Stomach (tissue), 9 donors: Measurements from ENCODE around the gene DCT. TPM values are rescaled to one million over a fixed set of nuclear protein-coding genes. Genes with fewer than 3 reads are reported as not detected.

Source experiments
- DNase-seq, 2 donors: peaks; one replicate each; pipeline versions ENCODE4 v3.0.0 to v3.0.0-alpha.2; 2013 to 2019
- H3K27ac ChIP-seq, 5 donors: fragments of 200-600 bp in 4 of 5; sonication (generic) in 4 of 5; one replicate each; pipeline ENCODE4 v1.5.1; 2013 to 2019; ENCODE audit warnings: mild to moderate bottlenecking in 1 of 5, moderate library complexity in 1 of 5
- H3K27me3 ChIP-seq, 3 donors: fragments of 200-600 bp; sonication (generic); one replicate each; pipeline ENCODE4 v1.5.1; 2017 to 2019; ENCODE audit warnings: mixed run types in 1 of 3
- H3K36me3 ChIP-seq, 4 donors: fragments of 200-600 bp; sonication (generic); 1 replicate in 3 of 4; 2 replicates in 1 of 4; pipeline ENCODE4 v1.5.1; 2016 to 2019
- H3K4me1 ChIP-seq, 4 donors: fragments of 200-600 bp; sonication (generic); one replicate each; pipeline ENCODE4 v1.5.1; 2016 to 2019
- H3K4me3 ChIP-seq, 4 donors: fragments of 200-600 bp; sonication (generic) in 3 of 4; one replicate each; pipeline ENCODE4 v1.5.1; 2016 to 2019; ENCODE audit warnings: mild to moderate bottlenecking in 1 of 4
- H3K9me3 ChIP-seq, 4 donors: fragments of 200-600 bp; sonication (generic); one replicate each; pipeline ENCODE4 v1.5.1; 2016 to 2019
- EP300 ChIP-seq: sonication (generic); formaldehyde crosslinking; IDR thresholded peaks from one replicate; pipeline ENCODE4 v1.6.1; 2017; ENCODE audit warnings: antibody characterized with exemption
- POLR2A ChIP-seq, 4 donors: fragments of 450-650 bp; IDR thresholded peaks; one replicate each; pipeline ENCODE4 v1.6.1; 2016; ENCODE audit warnings: antibody characterized with exemption in 4 of 4, control low read depth in 2 of 4, mild to moderate bottlenecking in 1 of 4, moderate library complexity in 1 of 4
- POLR2AphosphoS5 ChIP-seq, 3 donors: sonication (generic); formaldehyde crosslinking; IDR thresholded peaks; one replicate each; pipeline ENCODE4 v1.6.1; 2016; ENCODE audit warnings: antibody characterized with exemption in 3 of 3
- WGBS, 5 donors: extraction: QIAGEN DNeasy Blood & Tissue Kit in 3 of 5; methylation state at CpG; one replicate each; pipeline versions ENCODE4 v1.1.5 to v1.1.7; 2013 to 2018; 5-methylcytosine and 5-hydroxymethylcytosine counted together
- intact Hi-C: fragments of 100-400 bp; cut with DNase I; formaldehyde crosslinking; loops from one replicate; pipeline ENCODE4 v1.15.1; 2023; ENCODE audit warnings: low total_unique reads
- polyA plus RNA-seq, 3 donors: library from polyadenylated mRNA; stranded (reverse); fragments of 200-250 nt; gene quantifications; one replicate each; pipeline ENCODE4 v1.2.3, GENCODE V29; 2013
- total RNA-seq, 5 donors: library from RNA; depleted of rRNA; stranded (reverse); fragments of >200 nt; gene quantifications; one replicate each; pipeline versions ENCODE4 v1.1.0 to v1.2.3, GENCODE V29; 2014 to 2016
- TF ChIP-seq, protein P1 (sequence below), 7 experiments: fragments of 450-650 bp in 4 of 7; fragments of 200-600 bp in 3 of 7; sonication (generic) in 3 of 7; IDR thresholded peaks; one replicate each; pipeline ENCODE4 v1.5.1; 2016 to 2019; ENCODE audit warnings: antibody characterized with exemption in 7 of 7, control low read depth in 2 of 7, mild to moderate bottlenecking in 1 of 7
- donor health status: healthy with polysubstance abuse.
- donor health status: Bipolar disorder and iron deficiency.
- donor health status: healthy.

DCT gene
- total and polyA plus RNA-seq, 8 donors, result 0.06 to 0.73 (median 0.08) TPM; not detected in 5

DNA sequence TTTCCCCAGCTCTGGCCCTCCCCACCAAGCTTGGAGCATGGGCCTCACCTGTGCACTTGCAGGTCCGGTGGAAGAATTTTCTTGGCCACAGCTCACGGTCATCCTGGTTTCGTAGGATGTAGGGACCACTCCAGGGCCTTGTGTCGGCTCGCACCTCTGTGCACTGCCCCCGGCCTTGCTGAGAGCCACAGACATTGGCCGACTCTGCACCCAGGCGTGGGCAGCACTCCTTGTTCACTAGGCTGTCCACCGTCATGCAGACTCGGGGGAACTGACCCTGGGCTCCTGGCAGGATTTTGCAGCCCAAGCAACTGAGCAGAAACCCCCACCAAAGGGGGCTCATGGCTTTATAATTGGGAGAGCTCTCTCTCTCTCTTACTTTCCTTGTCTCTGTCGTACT lies 569 bp downstream of the DCT start:
- intact Hi-C loops, result no loop called here
- 85 to 92% (median 89%) methylated on average over 7 to 11 of the region's 11 CpGs for WGBS, 5 donors
- Histone ChIP-seq H3K27ac (no peak overlapping the region), H3K4me3 (no peak overlapping the region), H3K4me1 (no peaks in the 10 kb centered on the region), H3K27me3 (no peaks in the 10 kb centered on the region), H3K9me3 (no peaks in the 10 kb centered on the region), H3K36me3 (no peaks in the 10 kb centered on the region)
- DNase-seq, result no peak
- TF ChIP-seq EP300 (no peak), POLR2AphosphoS5 (IDR thresholded peaks at IDR 0.05) (no peak)

GRCh38 chr13:94470126-94470525 lies 9.4 kb downstream of the DCT start:
- Histone ChIP-seq H3K27ac (no peak overlapping the region), H3K27me3 (no peaks in the 10 kb centered on the region), H3K4me3 (no peak overlapping the region), H3K4me1 (no peaks in the 10 kb centered on the region), H3K36me3 (no peaks in the 10 kb centered on the region), H3K9me3 (no peaks in the 10 kb centered on the region)
- no peak for DNase-seq
- 80 to 88% (median 86%) methylated on average over 2 of the region's 2 CpGs for WGBS, 5 donors
- intact Hi-C loops, result no loop called here
- TF ChIP-seq POLR2A (IDR thresholded peaks at IDR 0.05) (no peak), EP300 (no peak), POLR2AphosphoS5 (IDR thresholded peaks at IDR 0.05) (no peak)
- TF ChIP-seq, protein P1, sequence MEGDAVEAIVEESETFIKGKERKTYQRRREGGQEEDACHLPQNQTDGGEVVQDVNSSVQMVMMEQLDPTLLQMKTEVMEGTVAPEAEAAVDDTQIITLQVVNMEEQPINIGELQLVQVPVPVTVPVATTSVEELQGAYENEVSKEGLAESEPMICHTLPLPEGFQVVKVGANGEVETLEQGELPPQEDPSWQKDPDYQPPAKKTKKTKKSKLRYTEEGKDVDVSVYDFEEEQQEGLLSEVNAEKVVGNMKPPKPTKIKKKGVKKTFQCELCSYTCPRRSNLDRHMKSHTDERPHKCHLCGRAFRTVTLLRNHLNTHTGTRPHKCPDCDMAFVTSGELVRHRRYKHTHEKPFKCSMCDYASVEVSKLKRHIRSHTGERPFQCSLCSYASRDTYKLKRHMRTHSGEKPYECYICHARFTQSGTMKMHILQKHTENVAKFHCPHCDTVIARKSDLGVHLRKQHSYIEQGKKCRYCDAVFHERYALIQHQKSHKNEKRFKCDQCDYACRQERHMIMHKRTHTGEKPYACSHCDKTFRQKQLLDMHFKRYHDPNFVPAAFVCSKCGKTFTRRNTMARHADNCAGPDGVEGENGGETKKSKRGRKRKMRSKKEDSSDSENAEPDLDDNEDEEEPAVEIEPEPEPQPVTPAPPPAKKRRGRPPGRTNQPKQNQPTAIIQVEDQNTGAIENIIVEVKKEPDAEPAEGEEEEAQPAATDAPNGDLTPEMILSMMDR (IDR thresholded peaks at IDR 0.05), result no peak

DNA sequence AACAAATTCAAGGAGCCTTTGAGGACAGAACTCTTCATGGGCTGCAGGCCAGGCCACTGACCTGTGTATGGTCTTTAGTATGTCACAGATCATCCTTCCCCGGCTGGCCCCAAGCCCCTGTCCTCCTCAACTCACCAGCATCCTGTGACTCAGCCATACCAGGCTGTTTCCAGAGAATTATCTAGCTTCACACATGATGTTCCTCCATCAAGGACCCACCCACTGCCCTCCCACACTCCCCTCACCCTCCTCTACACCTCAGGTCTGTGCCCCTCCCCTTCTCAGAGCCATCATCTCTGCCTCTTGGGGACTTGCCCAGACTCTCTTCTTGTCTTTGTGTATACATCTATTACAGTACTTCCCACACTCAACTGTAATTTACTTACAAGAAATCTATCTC lies 14.7 kb downstream of the DCT start:
- Histone ChIP-seq H3K9me3 (no peaks in the 10 kb centered on the region), H3K27me3 (no peaks in the 10 kb centered on the region), H3K27ac (no peak overlapping the region), H3K4me1 (no peaks in the 10 kb centered on the region), H3K4me3 (no peak overlapping the region), H3K36me3 (no peaks in the 10 kb centered on the region)
- DNase-seq, result no peak
- intact Hi-C loops, result no loop called here
- TF ChIP-seq, protein P1 (IDR thresholded peaks at IDR 0.05), result no peak
- TF ChIP-seq POLR2AphosphoS5 (IDR thresholded peaks at IDR 0.05), result no peak
- TF ChIP-seq POLR2A (IDR thresholded peaks at IDR 0.05), result no peak
- TF ChIP-seq EP300, result no peak
- 60 to 92% (median 73%) methylated on average over 1 of the region's 1 CpG for WGBS, 5 donors

GRCh38 chr13:94462670-94463069 lies 16.8 kb downstream of the DCT start:
- WGBS, 5 donors, result 77 to 87% (median 86%) methylated on average over 6 of the region's 6 CpGs
- no peak for TF ChIP-seq POLR2AphosphoS5 (IDR thresholded peaks at IDR 0.05)
- H3K4me1 ChIP-seq, result no peaks in the 10 kb centered on the region
- no peaks in the 10 kb centered on the region for H3K36me3 ChIP-seq
- H3K27me3 ChIP-seq, result no peaks in the 10 kb centered on the region
- intact Hi-C loops, result no loop called here
- H3K27ac ChIP-seq, result no peak overlapping the region
- no peaks in the 10 kb centered on the region for H3K9me3 ChIP-seq
- H3K4me3 ChIP-seq, result no peak overlapping the region
- no peak for DNase-seq

DNA sequence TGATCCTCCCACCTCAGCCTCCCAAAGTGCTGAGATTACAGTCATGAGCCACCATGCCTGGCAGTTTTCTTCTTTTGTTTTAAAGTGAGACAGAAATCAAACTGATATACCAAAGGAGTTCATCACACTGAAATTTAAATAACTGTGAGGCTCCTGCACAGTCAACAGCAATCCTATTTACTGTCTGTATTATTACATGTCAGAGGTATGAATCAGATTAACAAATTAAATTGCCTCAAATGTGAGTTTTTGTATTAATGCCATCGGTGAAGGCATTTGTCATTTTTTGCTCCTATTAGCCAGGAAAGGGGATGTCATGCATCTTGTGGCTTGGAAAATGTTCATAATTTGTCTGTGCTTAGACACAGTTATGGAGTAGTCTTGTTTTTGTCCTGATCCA lies 20.4 kb downstream of the DCT start:
- no peaks in the 10 kb centered on the region for H3K27me3 ChIP-seq
- WGBS, 5 donors, result 84 to 94% (median 89%) methylated on average over 1 of the region's 1 CpG
- H3K9me3 ChIP-seq, result no peaks in the 10 kb centered on the region
- no peak for TF ChIP-seq POLR2A (IDR thresholded peaks at IDR 0.05)
- TF ChIP-seq POLR2AphosphoS5 (IDR thresholded peaks at IDR 0.05), result no peak
- TF ChIP-seq EP300, result no peak
- TF ChIP-seq, protein P1 (IDR thresholded peaks at IDR 0.05), result no peak
- H3K4me1 ChIP-seq, result no peaks in the 10 kb centered on the region
- no peak for DNase-seq
- H3K36me3 ChIP-seq, result no peaks in the 10 kb centered on the region
- no peak overlapping the region for H3K27ac ChIP-seq
- H3K4me3 ChIP-seq, result no peak overlapping the region
- intact Hi-C loops, result no loop called here
